Measurements from ENCODE around the gene DUSP15.
"Not testable (repeated sequence)": the region's sequence is repeated elsewhere in the genome, so short reads cannot be mapped to it uniquely, and the experiment has no call there.

GRCh38 chr20:31814142-31814541 lies 56.2 kb downstream of the DUSP15 start:
- TF ChIP-seq ZNF565 (CRISPR knock-in tag; conservative IDR thresholded peaks at IDR 0.05; ENCODE audit: low read depth); TCF4 (CRISPR knock-in tag; IDR thresholded peaks at IDR 0.05; ENCODE audit: borderline replicate concordance); TOX (CRISPR knock-in tag; IDR thresholded peaks at IDR 0.05; ENCODE audit: borderline replicate concordance); ZNF70 (CRISPR knock-in tag; IDR thresholded peaks at IDR 0.05); CREB5 (CRISPR knock-in tag; IDR thresholded peaks at IDR 0.05; ENCODE audit: low read depth); ZFP30 (CRISPR knock-in tag; IDR thresholded peaks at IDR 0.05); TSHZ2 (CRISPR knock-in tag; IDR thresholded peaks at IDR 0.05); RARB (CRISPR knock-in tag; IDR thresholded peaks at IDR 0.05); ZC3H10 (CRISPR knock-in tag; IDR thresholded peaks at IDR 0.05); PATZ1 (CRISPR knock-in tag; IDR thresholded peaks at IDR 0.05; ENCODE audit: borderline replicate concordance); CSRNP3 (CRISPR knock-in tag; IDR thresholded peaks at IDR 0.05); CSDC2 (CRISPR knock-in tag; IDR thresholded peaks at IDR 0.05); BACH2 (CRISPR knock-in tag; IDR thresholded peaks at IDR 0.05; ENCODE audit: borderline replicate concordance): not testable (repeated sequence)

All from SK-N-SH treated with all-trans-retinoic acid at 6 μM for 48 hours (cell line).